Epithelial cell of umbilical artery (primary cell): ENCODE results near the gene TUBG1. TPM values are rescaled to one million over a fixed set of nuclear protein-coding genes. Genes with fewer than 3 reads are reported as not detected.

ENCODE experiments used
- total RNA-seq: library from RNA; depleted of rRNA; stranded (reverse); fragments of >200 nt; gene quantifications from 2 replicates; pipeline ENCODE4 v1.2.3, GENCODE V29; 2014

TUBG1 gene
- 19.5 and 26.3 TPM in 2 replicates for total RNA-seq

DNA sequence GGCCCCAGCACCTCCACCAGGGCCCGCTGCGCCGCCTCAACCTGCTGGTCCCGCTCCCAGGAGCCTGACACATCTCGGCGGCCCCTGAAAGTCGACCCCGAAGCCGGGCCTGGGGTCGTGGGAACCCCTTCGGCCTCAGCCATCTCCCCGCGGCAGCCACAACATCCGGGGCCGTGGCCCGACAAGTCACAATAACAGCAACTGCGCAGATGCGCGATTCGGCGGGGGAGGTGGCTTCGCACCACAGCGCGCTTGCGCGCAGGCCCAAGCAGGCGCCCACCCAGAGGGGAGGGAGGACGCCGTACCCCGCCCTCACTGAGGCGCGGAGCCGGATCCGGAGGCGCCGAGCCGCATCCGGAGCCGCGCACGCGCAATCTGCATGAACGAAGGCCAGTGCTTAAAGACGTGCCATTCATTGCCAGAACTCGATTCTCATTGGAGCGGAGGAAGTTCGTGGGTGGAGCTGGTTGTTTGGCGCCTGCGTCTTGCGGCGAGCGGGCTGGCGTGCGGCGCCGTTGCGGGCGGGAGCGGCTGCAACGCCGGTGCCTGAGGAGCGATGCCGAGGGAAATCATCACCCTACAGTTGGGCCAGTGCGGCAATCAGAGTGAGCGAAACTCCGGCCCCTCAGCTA is at the start of gene TUBG1, which contains the start of gene RETREG3:
TUBG1 (plus strand) TSS at position 502 of the 632 bp plus-strand sequence; CDS start at position 557, 55 bp downstream.
RETREG3 (minus strand) TSS at position 193 of the 632 bp plus-strand sequence; CDS start at position 143, 50 bp downstream.

DNA sequence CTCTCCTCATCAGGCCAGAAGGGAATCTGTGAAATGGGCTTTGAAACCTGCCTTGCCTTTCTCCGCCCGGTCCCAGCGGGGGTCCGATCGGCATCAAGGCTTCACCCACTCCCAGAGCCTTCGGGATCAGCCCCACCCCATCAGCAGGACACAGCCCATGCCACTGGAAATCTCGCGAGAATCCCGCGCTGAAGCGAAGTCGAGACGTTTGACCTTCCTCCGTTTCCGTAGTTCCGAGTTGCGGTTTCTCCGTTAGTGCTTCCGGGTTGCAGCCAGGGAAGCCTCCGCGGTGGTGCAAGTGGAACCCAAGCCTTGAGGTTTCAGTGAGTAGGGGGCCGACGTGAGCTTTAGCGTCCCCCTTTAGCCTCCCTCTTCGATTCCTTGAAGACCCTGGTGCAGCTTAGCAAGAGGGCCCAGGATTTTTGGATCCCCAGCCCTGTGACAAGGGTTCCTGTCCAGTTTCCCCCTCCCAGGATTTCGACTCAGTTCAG is 47.5 kb upstream of the TUBG1 start, which contains the start of gene COASY:
COASY (plus strand) TSS at position 252 of the 491 bp plus-strand sequence. CDS start 475 bp downstream, outside the sequence.

DNA sequence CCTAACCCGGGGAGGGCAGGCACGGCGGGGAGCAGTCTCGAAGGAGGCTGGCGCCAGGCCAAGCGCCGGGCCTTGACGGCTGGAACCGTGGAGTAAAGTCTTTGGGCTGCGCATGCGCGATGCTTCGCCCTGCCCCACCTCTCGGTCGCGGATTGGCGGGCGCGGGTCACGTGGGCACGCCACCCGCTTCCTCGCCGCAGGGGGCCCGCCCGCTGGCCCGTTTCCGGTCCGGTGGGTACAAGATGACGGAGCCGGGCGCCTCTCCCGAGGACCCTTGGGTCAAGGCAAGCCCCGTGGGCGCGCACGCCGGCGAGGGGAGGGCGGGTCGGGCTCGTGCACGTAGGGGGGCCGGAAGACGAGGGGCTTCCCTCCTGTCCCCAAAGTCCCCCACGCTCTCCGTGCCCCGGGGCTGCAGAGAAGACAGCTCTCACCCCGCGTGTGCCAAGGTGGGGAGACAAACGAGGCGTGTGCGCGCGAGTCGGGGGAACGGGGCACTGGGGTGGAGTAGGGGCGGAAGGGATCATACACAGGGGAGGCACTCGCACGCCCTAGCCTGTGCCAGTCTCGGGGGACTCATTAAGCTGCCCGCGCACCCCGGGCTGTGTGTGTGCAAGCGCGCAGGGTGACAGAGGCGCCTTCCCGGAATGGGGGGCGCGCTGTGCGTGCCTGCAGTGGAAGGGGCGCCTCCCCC is 42.5 kb upstream of the TUBG1 start, which contains the start of gene MLX:
MLX (plus strand) TSS at position 218 of the 691 bp plus-strand sequence; CDS start at position 243, 25 bp downstream.

DNA sequence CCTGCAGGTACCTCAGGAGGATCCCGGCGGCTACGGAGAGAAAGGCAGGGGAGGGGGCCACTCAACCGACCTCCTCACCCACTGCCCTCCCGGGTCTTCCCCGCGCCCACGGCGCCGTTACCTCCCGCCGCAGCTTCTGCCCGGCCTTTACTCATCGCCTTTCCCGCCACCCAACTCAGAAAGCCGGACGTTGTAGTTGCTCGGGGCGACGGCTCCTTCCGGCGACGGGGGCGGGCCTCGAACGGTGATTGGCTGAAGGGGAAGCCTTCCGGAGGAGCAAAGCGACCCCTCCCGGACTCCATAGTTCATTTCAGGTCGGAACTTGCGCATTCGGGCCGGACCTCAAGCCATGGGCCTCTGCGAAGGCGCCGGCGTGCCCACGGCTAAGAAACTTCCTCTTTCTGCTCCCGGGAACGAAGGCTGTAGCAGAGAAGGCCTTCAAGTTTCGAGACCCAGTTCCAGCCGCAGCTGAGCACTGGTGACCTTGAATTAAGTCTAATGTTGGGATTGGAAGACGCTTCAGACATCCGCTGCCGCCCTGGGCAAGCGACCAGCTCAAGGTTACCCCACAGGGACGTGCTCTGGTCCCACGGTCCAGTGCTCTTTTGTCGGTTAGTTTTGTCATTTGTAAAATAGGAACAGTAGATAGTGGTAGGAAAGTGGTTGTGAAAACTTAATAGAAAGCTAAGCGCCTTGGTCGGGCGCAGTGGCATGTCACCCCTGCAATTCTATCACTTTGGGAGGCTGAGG is 31.8 kb upstream of the TUBG1 start, which contains the start of gene PSMC3IP:
PSMC3IP (minus strand) TSS at position 198 of the 750 bp plus-strand sequence; CDS start at position 155, 43 bp downstream.

DNA sequence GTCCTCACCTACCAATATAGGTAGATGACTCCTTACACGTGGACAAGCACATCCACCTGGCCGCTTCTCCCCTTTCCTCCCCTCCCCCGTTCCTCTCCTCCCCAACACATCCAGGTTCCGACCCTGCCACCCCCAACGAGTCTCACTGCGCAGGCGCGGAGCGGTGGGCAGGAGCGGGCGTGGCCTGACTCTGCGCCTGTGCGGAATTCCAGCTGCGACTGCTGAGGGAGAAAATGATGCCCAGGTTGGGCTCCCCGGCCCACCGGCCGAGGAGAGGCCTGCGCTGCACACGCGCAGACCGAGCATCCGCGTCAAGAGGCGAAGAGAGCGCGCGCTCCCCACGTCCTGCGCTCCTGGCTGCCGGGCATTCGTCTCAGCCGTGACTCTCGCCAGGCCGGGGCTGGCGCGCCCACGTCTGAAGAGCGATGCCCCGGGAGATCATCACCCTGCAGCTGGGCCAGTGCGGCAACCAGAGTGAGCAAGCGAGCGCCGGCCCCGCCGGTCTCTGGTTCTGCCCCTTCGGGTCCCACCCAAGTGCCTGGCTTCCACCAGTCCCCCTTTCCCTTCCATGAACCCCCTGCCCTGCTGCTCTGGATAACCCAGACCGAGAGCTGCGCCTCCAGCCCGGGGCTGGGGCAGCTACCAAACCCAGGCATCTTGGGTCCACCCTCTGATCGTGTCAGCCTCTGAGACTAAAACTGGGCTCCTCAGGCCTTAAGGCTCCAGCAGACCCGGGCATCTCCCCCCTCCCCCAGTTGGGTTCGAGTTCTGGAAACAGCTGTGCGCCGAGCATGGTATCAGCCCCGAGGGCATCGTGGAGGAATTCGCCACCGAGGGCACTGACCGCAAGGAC is 49.8 kb downstream of the TUBG1 start, which contains the start of gene TUBG2:
TUBG2 (plus strand) TSS at position 206 of the 853 bp plus-strand sequence; CDS start at position 426, 220 bp downstream.

Other genes starting within 250 kb of the TUBG1 start
- 58.8 and 83.6 TPM in 2 replicates for gene STAT3, start 221.2 kb upstream of the TUBG1 start, total RNA-seq
- gene CAVIN1, start 186.4 kb upstream of the TUBG1 start, total RNA-seq = 659 and 669 TPM in 2 replicates
- 17.2 and 35.6 TPM in 2 replicates for gene ATP6V0A1, start 150.8 kb upstream of the TUBG1 start, total RNA-seq
- 21.1 and 21.3 TPM in 2 replicates for gene NAGLU, start 73.4 kb upstream of the TUBG1 start, total RNA-seq
- gene HSD17B1, start 56.8 kb upstream of the TUBG1 start, total RNA-seq = 0.15 and 0.65 TPM in 2 replicates
- gene COASY, start 47.5 kb upstream of the TUBG1 start, total RNA-seq = 8.4 and 9.7 TPM in 2 replicates
- gene MLX, start 42.6 kb upstream of the TUBG1 start, total RNA-seq = 29.2 and 34.3 TPM in 2 replicates
- gene PSMC3IP, start 32.0 kb upstream of the TUBG1 start, total RNA-seq = 6.8 and 15.2 TPM in 2 replicates
- 62.4 and 64.1 TPM in 2 replicates for gene RETREG3, start 309 bp upstream of the TUBG1 start, total RNA-seq
- gene TUBG2, start 49.6 kb downstream of the TUBG1 start, total RNA-seq = 2.6 and 4.1 TPM in 2 replicates
- gene PLEKHH3, start 67.3 kb downstream of the TUBG1 start, total RNA-seq = 7.9 and 8.4 TPM in 2 replicates
- gene CCR10, start 72.2 kb downstream of the TUBG1 start, total RNA-seq = 0.65 and 2.3 TPM in 2 replicates
- gene CNTNAP1, start 72.8 kb downstream of the TUBG1 start, total RNA-seq = 2.6 and 11.2 TPM in 2 replicates
- 5.8 and 14.0 TPM in 2 replicates for gene EZH1, start 135.4 kb downstream of the TUBG1 start, total RNA-seq
- 1.9 and 5.2 TPM in 2 replicates for gene RAMP2, start 151.5 kb downstream of the TUBG1 start, total RNA-seq
- 61.4 and 62.2 TPM in 2 replicates for gene VPS25, start 163.8 kb downstream of the TUBG1 start, total RNA-seq
- gene WNK4, start 170.9 kb downstream of the TUBG1 start, total RNA-seq = 0.32 and 0.76 TPM in 2 replicates
- gene COA3, start 189.0 kb downstream of the TUBG1 start, total RNA-seq = 88.4 and 101 TPM in 2 replicates
- gene CNTD1, start 189.2 kb downstream of the TUBG1 start, total RNA-seq = 0.32 TPM in 1 of 2 replicates, not detected in the other
- gene BECN1, start 214.6 kb downstream of the TUBG1 start, total RNA-seq = 127 and 198 TPM in 2 replicates
- 91.3 and 127 TPM in 2 replicates for gene PSME3, start 223.7 kb downstream of the TUBG1 start, total RNA-seq
- 0.32 and 0.46 TPM in 2 replicates for gene AOC2, start 234.9 kb downstream of the TUBG1 start, total RNA-seq
- under 0.01 and 0.15 TPM in 2 replicates for gene AOC3, start 241.5 kb downstream of the TUBG1 start, total RNA-seq